Measurements from ENCODE around the gene DRC7.

DRC7 gene, protein sequence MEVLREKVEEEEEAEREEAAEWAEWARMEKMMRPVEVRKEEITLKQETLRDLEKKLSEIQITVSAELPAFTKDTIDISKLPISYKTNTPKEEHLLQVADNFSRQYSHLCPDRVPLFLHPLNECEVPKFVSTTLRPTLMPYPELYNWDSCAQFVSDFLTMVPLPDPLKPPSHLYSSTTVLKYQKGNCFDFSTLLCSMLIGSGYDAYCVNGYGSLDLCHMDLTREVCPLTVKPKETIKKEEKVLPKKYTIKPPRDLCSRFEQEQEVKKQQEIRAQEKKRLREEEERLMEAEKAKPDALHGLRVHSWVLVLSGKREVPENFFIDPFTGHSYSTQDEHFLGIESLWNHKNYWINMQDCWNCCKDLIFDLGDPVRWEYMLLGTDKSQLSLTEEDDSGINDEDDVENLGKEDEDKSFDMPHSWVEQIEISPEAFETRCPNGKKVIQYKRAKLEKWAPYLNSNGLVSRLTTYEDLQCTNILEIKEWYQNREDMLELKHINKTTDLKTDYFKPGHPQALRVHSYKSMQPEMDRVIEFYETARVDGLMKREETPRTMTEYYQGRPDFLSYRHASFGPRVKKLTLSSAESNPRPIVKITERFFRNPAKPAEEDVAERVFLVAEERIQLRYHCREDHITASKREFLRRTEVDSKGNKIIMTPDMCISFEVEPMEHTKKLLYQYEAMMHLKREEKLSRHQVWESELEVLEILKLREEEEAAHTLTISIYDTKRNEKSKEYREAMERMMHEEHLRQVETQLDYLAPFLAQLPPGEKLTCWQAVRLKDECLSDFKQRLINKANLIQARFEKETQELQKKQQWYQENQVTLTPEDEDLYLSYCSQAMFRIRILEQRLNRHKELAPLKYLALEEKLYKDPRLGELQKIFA

DNA sequence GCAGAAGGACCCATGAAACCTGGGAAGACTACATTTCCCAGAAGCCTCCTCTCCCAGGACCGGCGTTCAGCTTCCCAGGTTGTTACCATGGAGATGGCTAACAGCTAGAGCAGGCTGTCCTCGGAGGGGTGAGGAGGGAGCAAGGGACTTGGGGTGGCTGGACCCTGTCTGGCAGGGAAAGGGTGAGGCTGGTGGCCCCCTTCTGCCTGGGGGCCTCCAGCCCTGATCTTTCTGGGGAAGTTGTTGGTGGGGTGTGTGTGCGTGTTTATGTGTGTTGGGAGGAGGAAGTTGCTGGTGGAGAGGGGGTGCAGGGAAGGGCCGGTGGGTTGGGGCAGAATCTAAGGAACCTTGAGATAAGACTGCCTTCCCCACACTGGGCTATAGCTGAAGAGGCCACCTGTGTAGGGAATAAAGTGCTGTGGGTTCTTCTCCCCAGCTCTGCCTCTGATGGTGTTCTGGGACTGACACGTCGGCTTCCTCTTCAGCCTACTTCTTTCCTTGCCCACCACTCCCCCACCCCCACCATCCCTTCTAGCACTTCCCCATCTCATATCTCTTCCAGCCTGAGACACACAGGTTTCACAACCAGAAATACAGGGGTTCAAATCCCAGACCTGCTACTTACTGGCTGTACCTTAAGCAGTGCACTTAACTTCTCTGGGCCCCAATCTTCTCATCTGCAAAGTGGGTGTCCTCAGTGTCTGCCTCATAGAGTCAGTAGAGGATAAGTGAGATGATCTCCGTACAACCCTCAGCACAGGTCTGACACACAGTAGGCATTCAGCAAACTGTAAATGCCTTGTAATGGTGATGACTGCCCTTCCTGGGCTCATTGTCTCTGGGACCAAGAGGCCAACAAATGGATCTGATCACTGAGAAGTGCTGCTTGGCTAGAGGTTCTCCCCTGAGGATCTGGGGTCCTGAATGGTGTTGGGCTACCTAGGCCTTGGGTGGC, at the start of gene DRC7:
Gene DRC7 (plus strand): TSS at position 82 of the 955 bp plus-strand sequence. CDS start 3,144 bp downstream, outside the sequence.
- DNase-seq (ENCODE audit: low spot score) = peak; percentile 55

DNA sequence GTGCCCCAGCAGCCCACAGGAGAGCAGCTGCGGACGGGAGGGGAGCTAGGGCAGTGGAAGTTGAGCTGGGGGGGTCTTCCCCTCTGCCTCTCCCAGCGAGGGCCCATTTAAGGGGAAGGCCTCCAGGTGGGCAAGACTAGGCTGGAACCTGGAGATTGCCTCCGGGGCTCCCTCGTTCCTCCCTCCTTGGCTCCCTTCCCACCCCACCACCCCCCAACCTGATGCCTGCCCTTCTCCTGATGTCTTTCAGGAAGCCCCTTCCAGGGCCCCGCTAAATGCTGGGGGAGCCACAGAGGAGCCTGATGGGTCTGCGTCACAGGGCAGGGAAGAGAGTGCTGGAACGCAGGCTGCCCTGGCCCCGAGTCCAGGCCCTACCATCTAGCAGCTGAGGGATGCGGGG, 49.4 kb upstream of the DRC7 start:
- DNase-seq (ENCODE audit: low spot score) = no peak

DNA sequence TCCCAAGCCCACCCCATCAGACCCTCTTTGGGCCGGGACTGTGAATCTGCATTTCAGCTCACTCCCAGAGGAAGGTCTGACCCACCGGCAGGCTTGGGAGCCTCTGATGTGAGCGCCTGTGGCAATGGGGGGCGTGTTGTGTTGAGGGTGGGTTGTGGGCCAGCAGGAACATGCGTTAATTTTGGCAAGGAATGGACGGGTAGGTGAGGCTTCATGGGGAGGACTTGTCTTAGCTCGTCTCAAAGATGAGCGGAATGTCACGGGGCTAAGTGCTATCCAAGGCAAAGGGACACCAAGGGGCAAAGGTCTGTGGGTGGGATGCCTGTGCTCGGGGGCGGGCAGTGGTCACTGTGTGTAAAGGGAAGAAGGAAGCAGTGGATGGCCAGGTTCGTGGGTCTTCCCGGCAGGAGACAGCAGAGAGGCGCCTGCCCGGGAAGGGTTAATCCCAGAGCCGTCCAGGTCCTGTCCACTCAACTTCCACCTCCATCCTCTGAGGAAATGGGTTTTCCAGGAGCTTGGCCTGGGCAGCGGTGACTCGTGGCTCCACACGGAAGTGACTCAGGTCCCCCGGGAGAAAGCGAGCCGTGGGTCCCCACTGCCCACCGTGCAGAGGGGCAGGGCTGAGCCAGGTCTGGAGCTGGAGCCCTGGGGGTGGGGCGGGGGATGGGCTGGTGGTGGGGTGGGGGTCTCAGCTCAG, 48.8 kb upstream of the DRC7 start:
- DNase-seq (ENCODE audit: low spot score) = no peak

DNA sequence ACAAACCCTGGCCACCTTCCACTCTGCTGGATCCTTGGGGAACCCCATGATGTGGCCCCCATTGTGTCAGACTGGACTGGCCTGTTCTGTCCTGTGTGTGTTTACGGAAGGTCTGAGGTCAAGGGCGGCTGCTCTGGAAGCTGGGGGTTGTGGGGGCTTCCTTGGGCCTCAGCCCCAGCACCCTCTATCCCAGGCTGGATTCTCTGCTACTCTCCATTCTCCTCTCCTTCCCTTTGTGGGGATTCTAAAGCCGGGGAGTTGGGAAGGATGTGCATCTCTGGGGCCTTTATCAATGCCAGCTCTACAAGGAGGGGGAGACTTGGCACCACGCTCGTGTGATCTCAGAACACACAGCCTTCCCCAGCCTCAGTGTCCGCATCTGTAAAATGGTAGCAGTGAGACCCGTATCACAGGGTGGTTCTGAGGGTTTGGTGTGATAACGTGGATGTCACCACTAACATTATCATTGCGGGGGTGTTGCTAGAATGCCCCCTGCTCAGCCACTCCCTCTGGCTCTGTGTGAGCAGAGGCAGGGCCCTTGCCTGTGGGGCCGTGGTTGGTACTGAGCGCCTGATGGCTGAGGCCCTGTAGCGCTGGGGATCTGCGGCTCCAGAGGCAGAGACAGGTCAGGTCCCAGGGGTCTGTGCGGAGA, 48.1 kb upstream of the DRC7 start:
- DNase-seq (ENCODE audit: low spot score) = no peak

DNA sequence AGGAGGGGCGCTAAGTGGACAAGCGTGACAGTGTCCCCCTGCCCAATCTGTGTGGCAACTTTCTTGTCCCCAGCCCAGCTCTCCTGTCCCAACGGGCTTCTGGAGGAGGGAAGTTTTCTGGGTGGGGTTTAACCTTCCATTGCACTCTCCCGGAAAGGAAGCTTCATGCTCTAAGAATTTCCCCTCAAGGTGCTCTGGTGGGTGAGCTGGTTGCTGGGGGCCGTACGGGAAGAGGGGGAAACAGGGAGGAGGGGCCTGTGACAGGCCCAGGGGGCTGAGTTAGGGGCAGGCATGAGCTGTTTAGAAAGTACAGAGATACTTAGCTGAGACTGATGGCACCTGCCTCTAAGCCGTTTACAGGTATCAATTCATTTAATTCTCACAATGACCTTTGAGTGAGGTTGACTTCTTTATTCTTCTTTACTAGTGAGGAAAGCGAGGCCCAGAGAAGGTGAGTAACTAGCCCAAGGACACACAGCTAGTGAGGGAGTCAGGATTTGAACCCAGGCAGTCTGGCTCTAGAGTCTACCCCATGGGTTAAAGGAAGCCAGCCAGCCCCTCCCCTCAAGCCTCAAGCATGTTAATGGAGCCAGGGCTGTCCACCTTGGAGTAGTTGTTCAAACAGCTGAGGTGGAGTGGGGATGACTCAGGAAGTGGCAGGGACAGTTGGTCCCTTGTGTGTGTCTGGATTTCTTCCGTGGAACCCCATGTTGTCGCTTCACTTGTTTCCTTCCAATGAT, 47.3 kb upstream of the DRC7 start:
- no peak for DNase-seq (ENCODE audit: low spot score)

DNA sequence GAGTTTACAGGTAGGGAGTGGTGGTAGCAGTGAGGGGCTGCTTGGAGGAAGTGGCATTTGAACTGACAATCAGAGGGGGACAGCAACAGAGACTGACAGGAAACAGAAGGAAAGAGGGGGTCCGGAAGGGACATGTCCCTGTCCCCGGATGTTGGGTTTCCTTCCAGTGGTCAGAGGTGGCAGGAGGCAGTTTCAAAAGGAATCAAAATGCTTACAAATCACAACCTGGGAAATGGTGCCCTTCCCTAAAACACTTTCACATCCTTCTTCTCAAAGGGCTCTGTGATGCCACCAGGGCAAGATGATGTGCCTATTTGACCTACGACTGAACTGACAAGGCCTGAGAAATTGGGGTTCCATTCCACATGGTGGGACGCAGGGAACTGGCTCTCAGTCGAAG, 46.5 kb upstream of the DRC7 start:
- peak; percentile 77 for DNase-seq (ENCODE audit: low spot score)

DNA sequence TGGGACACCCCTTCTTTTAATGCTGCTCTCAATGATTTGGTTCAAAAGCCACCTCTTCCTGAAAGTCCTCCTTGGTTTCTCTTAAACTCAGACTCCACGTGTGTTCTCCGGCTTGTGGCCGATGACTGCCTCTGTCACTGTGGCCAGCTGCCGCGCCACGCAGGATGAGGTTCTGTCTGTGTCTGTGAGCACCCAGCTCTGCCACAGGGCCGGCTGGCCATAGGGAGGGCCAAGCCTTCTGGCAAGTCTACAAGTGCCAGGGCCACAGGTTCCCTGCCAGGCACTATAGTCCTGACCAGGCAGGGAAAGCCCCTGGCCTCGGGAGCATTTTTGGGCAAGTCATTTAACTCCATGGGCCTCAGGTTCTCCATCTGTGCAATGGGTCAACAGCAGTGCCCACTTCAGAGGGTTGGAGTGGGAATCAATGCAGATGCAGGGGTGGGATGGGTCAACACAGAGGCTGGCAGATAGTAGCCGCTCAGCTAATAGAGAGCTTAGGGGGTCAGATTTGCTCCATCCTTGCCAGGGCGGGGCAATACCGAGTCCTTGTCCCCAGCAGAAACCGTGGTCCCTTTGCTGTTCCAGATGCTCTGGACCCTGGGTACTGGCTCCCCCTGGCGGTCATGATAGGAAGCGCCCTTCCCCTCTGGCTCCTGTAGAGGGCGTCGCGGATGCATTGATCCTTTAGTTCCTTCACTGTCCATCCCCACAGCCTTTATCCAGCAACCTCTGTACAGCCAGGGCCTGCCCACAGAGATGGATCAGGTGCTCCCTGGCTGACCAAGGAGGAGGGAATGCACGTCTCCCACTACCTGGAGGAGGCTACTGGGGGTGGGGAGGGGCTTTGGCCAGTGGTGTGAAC, 45.8 kb upstream of the DRC7 start:
- peak; percentile 81 for DNase-seq (ENCODE audit: low spot score)

DNA sequence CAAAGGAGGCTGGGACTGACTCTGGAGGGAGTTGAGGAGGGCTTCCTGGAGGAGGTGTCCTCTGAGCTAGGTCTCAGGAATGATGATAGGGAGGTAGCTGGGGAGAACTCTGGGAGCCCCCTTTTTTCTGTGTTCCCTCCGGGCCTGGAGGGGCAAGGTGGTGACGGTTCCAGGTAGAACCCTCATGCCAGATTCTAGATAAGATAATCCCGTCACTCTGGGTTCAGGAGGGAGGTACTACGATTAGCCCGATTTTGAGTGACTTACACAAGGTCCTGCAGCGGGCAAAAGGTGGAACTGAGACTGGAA, 45.2 kb upstream of the DRC7 start:
- DNase-seq (ENCODE audit: low spot score) = no peak

DNA sequence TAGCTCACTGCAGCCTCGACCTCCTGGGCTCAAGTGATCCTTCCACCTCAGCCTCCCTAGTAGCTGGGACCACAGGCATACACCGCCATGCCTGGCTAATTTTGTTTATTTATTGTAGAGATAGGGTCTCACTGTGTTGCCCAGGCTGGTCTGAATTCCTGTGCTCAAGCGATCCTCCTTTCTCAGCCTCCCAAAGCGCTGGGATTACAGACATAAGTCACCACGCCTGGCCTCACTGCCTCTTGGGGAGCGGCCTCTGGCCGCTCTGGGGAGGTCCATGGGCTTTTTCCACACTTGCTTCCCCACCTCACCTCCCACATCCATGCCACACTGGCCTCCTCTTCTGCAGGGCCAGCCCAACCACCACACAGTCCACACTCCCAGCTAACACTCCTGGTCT, 44.8 kb upstream of the DRC7 start:
- no peak for DNase-seq (ENCODE audit: low spot score)

DNA sequence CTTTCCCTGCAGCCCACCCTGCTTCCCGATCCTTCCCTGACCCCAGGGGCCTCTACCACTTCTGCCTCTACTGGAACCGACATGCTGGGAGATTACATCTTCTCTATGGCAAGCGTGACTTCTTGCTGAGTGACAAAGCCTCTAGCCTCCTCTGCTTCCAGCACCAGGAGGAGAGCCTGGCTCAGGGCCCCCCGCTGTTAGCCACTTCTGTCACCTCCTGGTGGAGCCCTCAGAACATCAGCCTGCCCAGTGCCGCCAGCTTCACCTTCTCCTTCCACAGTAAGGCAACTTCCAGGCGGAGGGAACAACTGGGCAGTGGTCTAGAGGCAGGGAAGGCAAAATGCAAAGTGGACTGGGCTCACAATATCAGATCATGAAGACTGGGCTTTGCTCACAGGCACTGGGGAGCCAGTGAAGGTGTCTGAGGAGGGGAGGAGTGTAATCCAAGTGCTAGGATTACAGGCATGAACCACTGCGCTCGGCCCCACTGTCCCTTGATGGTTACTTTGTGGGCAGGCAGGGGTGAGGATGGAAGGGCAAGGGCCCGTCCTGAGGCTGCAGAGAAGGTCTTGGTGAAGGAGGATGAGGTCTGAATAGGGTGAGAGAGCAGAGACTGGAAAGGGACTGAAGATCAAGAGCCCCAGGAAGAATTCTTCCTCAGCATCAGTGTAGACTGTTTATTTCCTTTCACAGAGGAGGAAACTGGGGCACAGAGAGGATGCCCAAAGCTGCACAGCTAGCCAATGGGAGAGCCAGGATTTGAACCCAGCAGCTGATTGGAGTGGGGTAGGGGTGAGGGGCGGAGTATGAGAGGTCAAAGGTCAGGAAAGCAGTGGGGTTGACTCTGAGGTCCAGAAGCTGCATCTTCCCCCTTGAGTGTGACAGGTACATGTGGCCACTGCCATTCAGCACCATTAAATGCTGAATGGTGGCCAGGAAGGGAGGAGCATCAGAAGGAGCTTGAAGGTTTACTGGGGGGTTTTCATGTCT, 43.0 kb upstream of the DRC7 start:
- DNase-seq (ENCODE audit: low spot score) = no peak

DNA sequence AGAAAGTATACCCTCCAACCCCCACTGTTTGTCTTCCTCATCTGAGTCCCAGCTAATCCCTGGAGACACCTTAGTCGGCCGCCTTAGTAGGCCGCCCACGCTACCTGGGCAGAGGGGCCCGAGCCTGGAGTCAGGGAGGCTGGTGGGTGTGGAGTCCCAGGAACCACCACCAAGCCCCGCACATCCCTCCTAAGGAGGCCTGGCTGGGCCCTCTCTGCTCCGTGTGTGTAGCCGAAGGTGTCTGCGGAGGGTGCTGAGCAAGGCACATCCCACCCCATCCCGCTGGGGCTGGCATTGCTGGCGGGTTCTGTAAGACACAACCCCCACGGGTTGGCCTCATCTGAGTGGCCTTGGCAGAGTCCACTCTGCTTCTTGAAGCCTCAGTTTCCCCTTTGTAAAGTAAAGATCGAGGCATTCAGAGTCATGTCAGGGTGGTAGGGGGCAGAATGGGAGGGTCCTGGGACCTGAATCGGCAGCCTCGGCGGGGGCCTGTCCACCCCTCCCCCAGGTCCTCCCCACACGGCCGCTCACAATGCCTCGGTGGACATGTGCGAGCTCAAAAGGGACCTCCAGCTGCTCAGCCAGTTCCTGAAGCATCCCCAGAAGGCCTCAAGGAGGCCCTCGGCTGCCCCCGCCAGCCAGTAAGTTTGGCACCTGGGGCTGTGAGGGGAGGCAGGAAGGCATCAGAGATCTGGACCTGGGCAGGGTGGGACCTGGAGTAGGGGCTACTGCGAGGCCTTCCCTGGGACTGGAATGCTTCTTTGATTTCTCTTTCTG, 41.7 kb upstream of the DRC7 start:
- DNase-seq (ENCODE audit: low spot score) = no peak

DNA sequence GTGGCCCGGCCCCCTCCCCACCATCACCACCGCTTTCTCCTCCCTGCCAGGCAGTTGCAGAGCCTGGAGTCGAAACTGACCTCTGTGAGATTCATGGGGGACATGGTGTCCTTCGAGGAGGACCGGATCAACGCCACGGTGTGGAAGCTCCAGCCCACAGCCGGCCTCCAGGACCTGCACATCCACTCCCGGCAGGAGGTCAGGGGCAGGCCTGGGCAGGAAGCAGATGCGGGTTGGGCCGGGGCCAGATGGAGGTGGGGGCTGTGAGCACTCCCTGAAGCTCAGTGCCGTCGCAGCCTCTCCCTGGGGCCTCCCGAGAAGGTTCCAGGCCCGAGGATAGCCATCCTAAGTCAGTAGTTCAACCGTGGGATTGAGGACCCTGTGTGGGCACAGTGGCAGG, 40.7 kb upstream of the DRC7 start:
- DNase-seq (ENCODE audit: low spot score) = no peak

DNA sequence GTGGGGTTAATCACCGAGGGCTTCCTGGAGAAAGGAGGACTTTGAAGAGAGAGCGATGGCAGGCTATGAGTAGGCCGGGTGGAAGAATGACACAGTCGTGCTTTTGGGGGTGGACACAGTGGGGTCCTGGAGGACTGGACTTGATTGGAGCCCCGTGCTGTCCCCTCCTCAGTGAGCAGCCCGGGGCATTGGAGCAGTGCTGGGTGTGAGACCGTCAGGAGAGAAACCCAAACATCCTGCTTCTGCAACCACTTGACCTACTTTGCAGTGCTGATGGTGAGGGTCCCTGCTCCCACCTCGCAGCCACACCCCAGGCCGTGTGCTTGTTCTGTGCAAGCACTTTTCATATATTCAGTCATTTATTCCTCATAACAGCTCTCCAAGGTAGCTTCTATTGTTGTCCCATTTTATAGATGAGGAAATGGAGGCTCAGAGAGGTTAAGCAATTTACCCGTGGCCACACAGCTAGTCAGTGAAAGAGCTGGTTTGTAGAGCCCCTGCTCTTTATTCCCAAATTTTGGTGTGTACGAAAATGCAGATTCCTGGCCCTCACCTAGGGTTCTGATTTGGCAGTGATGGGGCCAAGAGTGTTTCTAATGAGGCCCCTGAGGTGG, 38.2 kb upstream of the DRC7 start:
- no peak for DNase-seq (ENCODE audit: low spot score)

DNA sequence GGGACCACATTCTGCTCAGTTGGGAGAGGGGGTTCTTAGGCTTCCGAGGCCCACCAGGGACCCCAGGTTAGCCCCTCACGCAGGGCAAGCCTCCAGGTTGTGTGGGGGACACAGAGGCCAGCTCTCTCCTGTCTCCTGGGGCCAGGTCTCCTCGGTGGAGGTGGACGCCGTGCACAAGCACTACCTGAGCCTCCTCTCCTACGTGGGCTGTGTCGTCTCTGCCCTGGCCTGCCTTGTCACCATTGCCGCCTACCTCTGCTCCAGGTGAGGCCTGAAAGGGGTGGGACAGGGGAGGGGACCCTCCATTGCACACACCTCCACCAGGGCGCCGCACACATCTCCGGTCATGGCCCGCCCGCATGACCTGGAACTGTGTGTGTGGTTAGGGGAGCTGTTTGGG, 37.4 kb upstream of the DRC7 start:
- DNase-seq (ENCODE audit: low spot score) = no peak

DNA sequence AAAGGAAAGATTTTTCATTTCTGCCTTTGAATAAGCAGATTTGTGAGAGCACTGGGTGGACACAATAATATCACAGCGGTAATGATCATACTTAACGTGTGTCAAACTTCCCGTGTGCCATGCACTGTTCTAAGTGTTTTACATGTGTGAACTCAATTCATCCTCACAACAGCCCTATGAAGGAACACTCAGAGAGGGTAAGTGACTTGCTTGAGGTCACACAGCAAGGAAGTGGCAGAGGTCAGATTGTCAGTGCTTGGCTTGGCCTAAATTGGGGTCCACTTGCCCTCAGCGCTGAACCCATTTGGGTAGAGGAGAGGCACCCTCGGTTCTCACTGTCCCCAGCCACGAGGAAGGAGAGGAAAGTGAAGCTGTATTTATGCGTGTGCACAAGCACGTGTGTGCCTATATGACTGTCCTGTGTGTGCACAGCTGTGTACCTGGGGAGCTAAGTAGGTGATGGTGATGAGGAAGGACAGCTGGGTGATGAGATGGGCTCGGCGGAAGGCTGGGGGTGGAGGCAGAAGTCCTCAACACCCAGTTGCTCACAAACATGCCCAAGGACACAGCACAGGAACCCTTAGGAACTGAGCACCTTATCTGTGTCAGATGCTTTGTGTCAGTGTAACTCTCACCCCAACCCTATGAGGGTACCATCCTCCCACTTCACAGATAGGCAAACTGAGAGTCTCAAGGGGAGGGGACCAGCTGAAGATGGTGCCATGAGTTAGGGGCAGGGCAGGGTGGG, 36.3 kb upstream of the DRC7 start:
- no peak for DNase-seq (ENCODE audit: low spot score)

Data from pons (tissue), 1 donor.